Body of pancreas (tissue), 4 donors: ENCODE measurements around the gene TPSB2.

ENCODE experiments used
- POLR2A ChIP-seq, 3 donors: fragments of 450-650 bp; IDR thresholded peaks; one replicate each; pipeline ENCODE4 v1.6.1; 2016; ENCODE audit warnings: antibody characterized with exemption in 3 of 3, mild to moderate bottlenecking in 2 of 3
- TF ChIP-seq, protein P1 (sequence below), 7 experiments: fragments of 450-650 bp in 4 of 7; fragments of 200-600 bp in 3 of 7; sonication (generic) in 3 of 7; IDR thresholded peaks; one replicate each; pipeline ENCODE4 v1.5.1; 2016 to 2019; ENCODE audit warnings: antibody characterized with exemption in 7 of 7

DNA sequence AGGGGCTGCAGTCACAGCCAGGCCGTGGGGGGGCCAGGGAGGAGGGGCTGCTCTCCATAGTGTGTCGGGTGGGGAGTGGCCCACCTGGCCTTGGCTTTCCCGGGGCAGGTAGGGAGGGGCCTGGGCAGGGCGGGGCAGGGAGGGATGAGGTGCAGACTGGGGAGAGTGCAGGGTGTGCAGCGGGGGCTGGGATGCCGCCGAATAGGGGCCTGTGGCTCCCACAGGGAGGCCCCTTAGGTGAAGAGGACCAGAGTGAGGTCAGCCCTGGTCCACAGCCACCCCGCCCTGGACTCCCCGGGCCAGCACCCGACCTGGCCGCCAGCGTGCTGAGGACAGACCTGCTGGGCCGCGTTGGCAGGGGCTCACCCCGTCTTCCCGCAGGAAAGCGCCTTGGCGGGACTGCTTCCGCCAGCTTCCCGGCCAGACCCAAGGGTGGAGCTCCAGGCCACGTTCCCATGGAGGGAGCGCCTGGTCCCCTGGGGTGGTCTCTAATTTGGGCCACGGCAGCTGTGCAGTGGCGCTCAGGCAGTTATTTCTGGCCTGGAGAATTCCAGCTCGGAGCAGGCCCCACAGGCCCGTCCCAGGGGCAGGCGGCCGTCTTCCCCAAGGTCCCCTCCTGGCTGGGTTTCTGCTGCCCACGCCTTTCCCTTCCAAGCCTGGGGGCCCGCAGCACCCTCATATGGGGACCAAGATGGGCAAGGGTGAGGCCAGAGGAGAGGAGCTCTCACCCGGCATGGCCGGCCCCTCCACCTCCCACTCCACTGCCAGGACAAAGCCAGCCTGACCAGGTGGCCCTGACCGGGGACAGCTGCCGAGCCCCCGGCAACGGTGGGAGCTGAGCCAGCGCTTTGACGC is 49.2 kb downstream of the TPSB2 start:
- TF ChIP-seq, protein P1, sequence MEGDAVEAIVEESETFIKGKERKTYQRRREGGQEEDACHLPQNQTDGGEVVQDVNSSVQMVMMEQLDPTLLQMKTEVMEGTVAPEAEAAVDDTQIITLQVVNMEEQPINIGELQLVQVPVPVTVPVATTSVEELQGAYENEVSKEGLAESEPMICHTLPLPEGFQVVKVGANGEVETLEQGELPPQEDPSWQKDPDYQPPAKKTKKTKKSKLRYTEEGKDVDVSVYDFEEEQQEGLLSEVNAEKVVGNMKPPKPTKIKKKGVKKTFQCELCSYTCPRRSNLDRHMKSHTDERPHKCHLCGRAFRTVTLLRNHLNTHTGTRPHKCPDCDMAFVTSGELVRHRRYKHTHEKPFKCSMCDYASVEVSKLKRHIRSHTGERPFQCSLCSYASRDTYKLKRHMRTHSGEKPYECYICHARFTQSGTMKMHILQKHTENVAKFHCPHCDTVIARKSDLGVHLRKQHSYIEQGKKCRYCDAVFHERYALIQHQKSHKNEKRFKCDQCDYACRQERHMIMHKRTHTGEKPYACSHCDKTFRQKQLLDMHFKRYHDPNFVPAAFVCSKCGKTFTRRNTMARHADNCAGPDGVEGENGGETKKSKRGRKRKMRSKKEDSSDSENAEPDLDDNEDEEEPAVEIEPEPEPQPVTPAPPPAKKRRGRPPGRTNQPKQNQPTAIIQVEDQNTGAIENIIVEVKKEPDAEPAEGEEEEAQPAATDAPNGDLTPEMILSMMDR (IDR thresholded peaks at IDR 0.05), result no peak
- TF ChIP-seq POLR2A (IDR thresholded peaks at IDR 0.05), result no peak
